OCI-M2 (cell line): Measurements from ENCODE around the gene C1QTNF12.

Source experiments
- DNase-seq: peaks from one replicate; lab custom pipeline; 2025; ENCODE audit not compliant: unreplicated experiment; lab: John Stamatoyannopoulos, UW

Gene C1QTNF12

DNA sequence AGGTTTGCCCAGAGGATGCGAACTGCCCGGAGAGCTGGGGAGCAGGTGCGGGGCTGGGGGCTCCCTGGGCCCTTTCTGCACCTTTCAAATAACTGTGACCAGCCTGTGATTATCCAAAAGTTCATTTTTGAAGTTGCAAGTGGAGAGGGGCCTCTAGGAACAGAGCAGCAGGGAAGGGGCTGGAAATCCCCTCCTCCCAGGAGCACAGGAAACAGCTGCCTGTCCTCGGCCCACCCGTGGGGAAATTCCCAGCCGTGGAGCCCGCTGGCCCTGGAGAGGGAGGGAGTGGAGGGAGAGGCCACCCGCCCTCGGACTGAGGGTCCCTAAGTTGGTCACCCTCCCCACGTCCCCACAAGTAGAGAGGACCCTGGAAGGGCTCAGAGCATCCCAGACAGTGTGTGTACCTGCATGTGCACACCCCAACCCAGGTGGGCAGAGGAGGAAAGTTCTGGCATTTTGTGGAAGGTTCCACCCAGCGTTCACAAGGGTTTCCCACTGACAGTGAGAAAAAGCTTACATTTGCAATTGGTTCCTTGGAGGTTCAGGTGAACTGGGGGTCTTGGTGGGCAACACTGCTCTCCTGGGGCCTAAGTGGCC lies 31.3 kb downstream of the C1QTNF12 start:
- no peak for DNase-seq

DNA sequence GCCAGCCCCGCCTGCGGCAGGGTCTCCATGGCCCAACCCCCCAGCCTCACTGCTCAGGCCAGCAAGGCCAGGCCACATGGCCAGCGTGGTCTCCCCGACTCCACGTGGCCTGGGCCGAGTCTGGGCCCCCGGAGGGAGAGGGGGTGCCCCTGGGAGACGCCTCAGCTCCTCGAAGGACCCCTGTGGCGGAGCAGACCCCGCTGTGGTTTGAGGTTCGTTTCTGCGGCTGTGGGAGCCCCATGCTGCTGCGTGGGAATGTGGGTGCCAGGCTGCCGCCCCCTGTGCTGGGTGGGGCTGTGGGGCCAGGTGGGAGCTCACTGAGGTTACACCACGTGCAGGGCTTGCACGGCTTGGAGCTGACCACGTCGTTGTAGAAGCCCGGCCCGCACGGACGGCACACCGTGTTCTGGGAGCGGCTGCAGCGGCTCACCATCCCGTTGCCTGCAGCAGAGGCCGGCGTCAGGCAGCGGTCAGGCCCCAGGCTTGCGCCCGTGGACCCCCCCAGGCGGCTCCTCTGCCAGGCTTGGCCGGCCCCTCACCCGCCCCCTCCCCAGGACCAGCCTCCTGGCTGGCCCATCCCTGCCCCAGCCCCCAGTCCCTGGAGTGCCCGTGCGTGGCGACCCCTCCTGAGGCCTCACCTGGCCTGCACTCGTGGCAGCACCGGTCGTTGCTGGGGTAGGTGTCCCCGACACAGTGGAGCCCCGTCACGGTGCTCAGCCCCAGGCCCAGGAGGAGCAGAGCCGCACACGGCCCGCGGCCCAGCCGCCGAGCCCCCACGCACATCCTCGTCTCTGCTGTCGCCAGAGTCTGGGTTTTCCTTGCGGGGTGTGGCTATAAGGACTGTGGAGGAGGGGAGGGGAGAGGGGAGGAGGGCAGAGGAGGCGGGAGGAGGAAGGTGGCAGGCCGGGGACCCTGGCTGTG lies 32.9 kb downstream of the C1QTNF12 start, which contains the start of gene TNFRSF4:
TNFRSF4 (minus strand) TSS at position 809 of the 921 bp plus-strand sequence; CDS start at position 783, 26 bp downstream.
- no peak for DNase-seq

DNA sequence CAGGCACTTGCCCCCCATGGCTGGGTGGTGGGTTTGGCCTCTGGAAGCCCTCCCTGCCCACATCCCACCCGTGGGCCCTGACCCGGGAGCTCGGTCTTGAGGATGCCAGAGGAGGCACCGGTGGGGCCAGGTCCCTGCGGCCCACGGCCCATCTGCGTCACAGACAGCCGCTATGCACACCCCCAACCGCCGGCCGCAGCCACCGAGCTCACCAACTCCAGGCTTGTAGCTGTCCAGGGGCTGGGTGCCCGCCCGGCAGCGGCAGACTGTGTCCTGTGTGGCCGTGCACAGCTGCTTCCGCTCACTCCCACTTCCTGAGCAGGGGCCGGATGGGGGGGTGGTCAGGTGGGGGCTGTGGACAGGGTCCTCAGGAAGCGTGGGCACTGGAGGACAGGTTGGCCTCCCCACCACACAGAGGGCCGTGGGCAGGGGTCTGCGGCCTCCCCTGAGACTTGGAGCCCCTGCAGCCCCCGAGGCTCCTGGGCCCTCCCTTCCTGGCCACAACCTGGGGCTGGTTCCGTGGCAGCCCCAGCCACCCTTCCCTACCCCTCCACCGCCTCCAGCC lies 33.7 kb downstream of the C1QTNF12 start:
- no peak for DNase-seq

- no peak for DNase-seq
These were observed 34.7 kb downstream of the C1QTNF12 start for GRCh38 chr1:1211541-1212441.

DNA sequence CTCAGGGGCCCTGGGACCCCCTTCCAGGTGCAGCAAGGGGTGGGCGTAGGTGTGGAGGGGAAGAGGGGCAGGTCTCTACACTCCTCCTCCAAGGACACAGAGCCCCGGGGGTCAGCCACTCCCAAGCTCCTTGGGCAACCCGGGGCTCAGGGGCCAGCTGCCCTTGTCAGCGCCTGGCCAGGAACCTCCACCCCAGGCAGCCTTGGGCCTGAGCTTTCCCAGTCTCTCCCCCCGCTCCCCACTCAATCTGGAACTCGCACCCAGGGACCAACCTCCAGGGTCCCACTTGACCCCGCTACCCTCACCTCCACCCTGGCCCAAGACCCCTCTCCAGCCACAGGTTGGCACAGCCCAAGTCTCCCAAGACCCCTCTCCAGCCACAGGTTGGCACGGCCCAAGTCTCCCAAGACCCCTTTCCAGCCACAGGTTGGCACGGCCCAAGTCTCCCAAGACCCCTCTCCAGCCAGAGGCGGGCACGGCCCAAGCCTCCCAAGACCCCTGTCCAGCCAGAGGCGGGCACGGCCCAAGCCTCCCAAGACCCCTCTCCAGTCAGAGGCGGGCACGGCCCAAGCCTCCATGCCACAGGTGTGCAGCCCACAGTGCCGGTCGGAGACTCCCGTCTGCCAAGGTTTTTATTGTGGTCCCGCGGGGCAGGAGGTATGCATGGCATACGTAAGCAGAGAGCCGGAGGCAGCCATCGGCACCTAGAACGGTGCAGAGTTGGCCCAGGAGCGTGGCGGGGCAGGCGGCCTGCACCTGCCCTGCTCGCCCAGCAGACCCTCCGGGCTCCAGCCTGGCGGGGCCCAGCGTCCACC lies 35.6 kb downstream of the C1QTNF12 start:
- no peak for DNase-seq

GRCh38 chr1:1208713-1209433 lies 37.6 kb downstream of the C1QTNF12 start:
- DNase-seq = no peak

DNA sequence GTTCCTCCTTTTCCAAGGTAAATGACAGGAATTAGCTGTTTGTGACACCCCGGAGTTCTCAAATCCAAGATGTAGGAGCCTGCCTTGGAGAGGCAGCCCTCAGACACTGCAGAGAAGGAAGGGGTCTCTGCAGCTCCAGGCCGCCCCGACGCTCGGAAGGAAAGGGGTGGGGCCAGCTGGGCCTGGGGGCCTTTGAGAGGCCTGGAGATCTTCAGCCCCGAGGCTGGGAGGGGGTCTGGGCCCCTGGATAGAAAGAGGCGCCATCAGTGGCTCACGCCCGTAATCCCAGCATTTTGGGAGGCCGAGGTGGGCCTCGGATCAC lies 39.0 kb downstream of the C1QTNF12 start:
- no peak for DNase-seq

DNA sequence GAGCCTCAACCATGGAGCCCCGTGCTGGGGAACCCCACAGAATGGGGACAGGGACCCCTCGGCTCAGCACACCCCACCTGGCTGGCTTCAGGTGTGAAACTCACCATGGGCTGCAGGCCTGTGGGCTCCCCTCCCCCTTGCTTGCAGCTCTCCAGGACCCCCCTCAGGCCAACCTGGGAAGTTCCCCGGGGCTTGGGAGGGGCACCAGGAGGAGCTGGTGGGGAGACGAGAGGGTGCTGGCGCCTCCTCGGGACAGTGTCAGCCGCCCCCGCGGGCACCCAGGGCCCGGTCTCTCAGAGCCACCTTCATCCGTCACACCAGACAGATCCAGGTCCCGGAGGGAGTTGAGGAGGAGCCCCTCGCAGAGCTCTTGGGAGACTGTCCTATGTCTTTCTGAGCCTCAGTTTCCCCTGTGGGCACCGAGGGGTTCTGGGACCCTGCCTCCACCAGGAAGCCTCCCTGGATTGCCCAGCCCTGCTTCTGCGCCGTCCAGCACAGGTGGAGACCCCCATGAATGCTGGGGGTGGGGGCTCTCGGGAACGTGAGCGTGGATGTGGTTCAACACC lies 39.5 kb downstream of the C1QTNF12 start:
- DNase-seq = no peak

DNA sequence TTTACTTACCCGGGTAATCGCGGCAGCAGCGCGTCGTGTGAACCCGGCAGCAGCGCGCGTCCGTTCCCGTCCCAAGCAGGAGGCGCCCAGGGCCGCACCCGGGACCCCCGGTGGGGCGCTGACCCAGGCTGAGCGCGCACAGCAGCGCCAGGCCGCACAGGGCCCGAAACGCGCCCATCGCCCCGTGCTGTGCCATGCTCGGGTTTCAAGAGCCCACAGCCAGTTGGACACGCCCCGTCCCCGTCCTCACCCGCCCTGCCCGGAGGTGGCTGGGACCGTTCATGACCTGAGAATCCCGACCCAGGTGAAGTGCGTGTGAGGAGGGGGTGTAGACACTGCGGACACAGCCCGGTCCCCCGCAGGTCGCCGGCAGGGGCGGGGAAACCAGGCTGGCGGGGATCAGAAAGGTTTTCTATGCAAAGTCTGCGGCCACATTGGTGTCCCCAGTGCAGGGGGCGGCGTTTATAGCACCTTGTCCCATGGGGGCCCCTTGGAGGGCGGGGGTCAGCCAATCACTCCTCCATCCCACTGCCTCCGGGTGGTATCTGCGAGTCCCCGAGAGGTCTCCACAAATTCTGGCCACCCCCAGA lies 40.1 kb downstream of the C1QTNF12 start, which contains the start of gene TNFRSF18:
TNFRSF18 (minus strand) TSS at position 217 of the 590 bp plus-strand sequence; CDS start at position 196, 21 bp downstream.
- DNase-seq = no peak

GRCh38 chr1:1205769-1206375 lies 40.6 kb downstream of the C1QTNF12 start:
- DNase-seq = no peak

GRCh38 chr1:1204998-1205768 lies 41.3 kb downstream of the C1QTNF12 start:
- DNase-seq = no peak

DNA sequence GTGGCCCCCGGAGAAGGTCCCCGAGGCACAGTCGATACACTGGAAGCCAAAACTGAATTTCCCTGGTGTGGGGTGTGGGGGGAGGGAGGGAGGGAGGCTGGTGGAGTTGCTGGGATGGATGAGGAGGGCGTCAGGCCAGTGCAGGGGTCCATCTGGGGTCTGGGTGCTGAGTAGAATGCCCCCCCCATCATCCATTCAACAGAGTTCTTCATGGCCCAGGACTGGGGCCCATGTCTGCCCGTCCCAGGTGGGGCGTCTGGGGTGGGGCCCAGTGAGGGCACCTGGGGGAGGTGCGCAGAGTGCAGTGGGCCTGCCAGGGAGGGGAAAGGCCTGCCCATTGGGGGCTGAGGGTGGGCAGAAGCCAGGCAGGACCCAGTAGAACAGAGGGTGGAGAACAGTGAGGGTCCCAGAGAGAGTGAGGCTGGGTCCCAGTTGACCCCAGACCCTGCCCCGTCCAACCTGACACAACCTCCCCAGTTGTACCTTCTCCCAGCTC lies 42.0 kb downstream of the C1QTNF12 start:
- no peak for DNase-seq

DNA sequence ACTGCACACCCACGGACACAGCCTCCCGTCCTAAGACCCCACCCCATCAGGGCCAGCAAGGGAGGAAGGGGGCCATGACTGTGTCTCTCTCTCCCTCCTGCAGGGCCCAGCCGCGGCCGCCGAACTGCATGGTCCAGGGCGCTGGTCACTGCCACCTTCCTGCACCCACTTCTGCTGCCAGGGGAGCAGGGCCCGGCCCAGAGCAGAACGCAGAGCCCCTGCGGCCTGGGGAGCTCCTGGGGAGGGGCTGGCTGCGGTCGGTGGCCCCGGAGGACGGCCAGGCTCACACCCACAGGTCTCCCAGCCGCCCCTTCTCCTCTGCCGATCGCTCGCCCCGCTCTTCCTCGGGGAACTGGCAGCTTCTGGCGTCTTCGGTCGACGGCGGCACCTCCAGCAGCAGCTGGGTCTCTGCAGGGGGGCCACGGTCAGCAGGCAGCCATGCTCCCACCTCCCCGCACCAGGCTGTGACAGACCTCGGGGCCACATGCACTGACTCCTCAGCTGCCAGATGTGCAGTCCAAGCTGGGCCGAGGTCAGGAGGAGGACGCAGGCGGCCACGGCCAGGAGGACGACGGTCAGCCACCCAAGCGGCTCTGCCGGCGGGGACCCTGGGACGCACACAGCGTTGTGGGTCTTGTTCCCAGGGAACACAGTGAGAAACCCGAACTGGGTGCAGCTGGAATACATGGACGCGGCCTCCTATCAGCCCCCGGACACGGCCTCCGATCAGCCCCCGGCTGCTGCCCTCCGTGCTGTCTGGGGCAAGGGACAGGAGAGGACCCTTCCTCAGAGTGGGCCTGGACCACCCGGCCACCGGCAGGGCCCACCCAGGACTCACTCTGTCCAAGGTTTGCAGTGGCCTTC lies 42.7 kb downstream of the C1QTNF12 start:
- DNase-seq = no peak

- no peak for DNase-seq
These were observed 43.5 kb downstream of the C1QTNF12 start for GRCh38 chr1:1202831-1203560.

- DNase-seq = no peak
These were observed 45.4 kb downstream of the C1QTNF12 start for GRCh38 chr1:1200876-1201810.
